Activated naive CD4-positive, alpha-beta T cell treated with anti-CD3 and anti-CD28 coated beads for 36 hours (primary cell): Measurements from ENCODE around the gene BOD1. TPM values are rescaled to one million over a fixed set of nuclear protein-coding genes. Genes with fewer than 3 reads are reported as not detected.
"Not testable (repeated sequence)": the region's sequence is repeated elsewhere in the genome, so short reads cannot be mapped to it uniquely, and the experiment has no call there.

ENCODE experiments used
- CTCF ChIA-PET: fragments of 350-600 bp; sonication (Branson Sonifier 250); formaldehyde crosslinking; loops from one replicate; lab custom pipeline; 2021; ENCODE audit warnings: antibody characterized with exemption; lab: Charles Lee
- DNase-seq: peaks from one replicate; pipeline ENCODE4 v3.0.0-alpha.2; 2020
- H3K27ac Mint-ChIP-seq: one replicate; pipeline ENCODE4 v1.8.0; 2021; ENCODE audit warnings: mild to moderate bottlenecking, mixed read lengths
- H3K27me3 Mint-ChIP-seq: one replicate; pipeline ENCODE4 v1.8.0; 2021; ENCODE audit warnings: low read depth, mixed read lengths
- H3K36me3 Mint-ChIP-seq: one replicate; pipeline ENCODE4 v1.8.0; 2021; ENCODE audit warnings: low read depth, mixed read lengths
- H3K4me1 Mint-ChIP-seq: one replicate; pipeline ENCODE4 v1.8.0; 2021; ENCODE audit warnings: low read depth, mixed read lengths
- H3K4me3 Mint-ChIP-seq: one replicate; pipeline ENCODE4 v1.8.0; 2021; ENCODE audit warnings: mild to moderate bottlenecking, moderate library complexity, mixed read lengths
- H3K9me3 Mint-ChIP-seq: one replicate; pipeline ENCODE4 v1.8.0; 2021; ENCODE audit warnings: mixed read lengths
- intact Hi-C: fragments of 100-400 bp; cut with micrococcal nuclease; formaldehyde crosslinking; loops from one replicate; pipeline ENCODE4 v1.15.1; 2023
- total RNA-seq, 2 experiments: library from RNA; stranded (reverse); gene quantifications; one replicate each; pipeline ENCODE4 v1.2.3, GENCODE V29; 2021

Gene BOD1
- total RNA-seq, 2 experiments from 2014 or later = 35.3 to 36.9 TPM

- no peaks in the 10 kb centered on the region for H3K4me1 Mint-ChIP-seq
- DNase-seq = no peak
- CTCF ChIA-PET = no interaction called here
- no peak overlapping the region for H3K4me3 Mint-ChIP-seq
- intact Hi-C loops = no loop called here
- no peaks in the 10 kb centered on the region for H3K9me3 Mint-ChIP-seq
- H3K27ac Mint-ChIP-seq = no peak overlapping the region
- peaks cover 44% of the 10 kb centered on the region for H3K36me3 Mint-ChIP-seq
- H3K27me3 Mint-ChIP-seq = no peaks in the 10 kb centered on the region
Observed at GRCh38 chr5:173602423-173602822, 14.0 kb downstream of the BOD1 start.

DNA sequence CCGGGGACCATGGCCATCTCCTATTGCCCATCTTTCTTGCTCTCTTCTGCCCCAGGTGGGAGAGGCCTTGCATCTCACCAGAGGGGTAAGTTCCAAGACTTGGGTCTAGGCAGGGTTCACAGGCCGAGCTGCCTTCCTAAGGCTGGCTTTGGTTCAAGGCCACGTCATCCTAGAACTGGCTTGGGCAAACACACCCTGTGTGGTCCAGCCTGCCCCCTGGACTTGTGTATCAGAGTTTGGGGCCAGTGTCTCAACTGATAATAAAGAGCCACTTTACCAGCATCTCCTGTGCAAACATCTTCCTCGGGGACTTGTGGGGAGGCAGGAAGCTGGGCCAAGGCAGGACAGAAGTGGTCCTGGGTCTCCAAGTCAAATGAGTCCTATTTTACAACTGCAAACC is 17.8 kb downstream of the BOD1 start:
- no peaks in the 10 kb centered on the region for H3K27me3 Mint-ChIP-seq
- peaks cover 37% of the 10 kb centered on the region for H3K36me3 Mint-ChIP-seq
- no peak overlapping the region for H3K4me3 Mint-ChIP-seq
- H3K27ac Mint-ChIP-seq = no peak overlapping the region
- H3K4me1 Mint-ChIP-seq = no peaks in the 10 kb centered on the region
- peaks cover 4% of the 10 kb centered on the region for H3K9me3 Mint-ChIP-seq
- intact Hi-C loops = no loop called here
- CTCF ChIA-PET = interaction anchor here (2.0 kb wide), 1 partner anchor 17 kb away, joined by 6 read pairs; the partner anchor contains the start of gene BOD1
- DNase-seq = no peak

- H3K27ac Mint-ChIP-seq = no peak overlapping the region
- H3K9me3 Mint-ChIP-seq = peaks cover 18% of the 10 kb centered on the region
- intact Hi-C loops = no loop called here
- peaks cover 40% of the 10 kb centered on the region for H3K36me3 Mint-ChIP-seq
- H3K27me3 Mint-ChIP-seq = no peaks in the 10 kb centered on the region
- H3K4me3 Mint-ChIP-seq = no peak overlapping the region
- CTCF ChIA-PET = no interaction called here
- H3K4me1 Mint-ChIP-seq = no peaks in the 10 kb centered on the region
- no peak for DNase-seq
Observed at GRCh38 chr5:173597304-173597703, 19.1 kb downstream of the BOD1 start.

DNA sequence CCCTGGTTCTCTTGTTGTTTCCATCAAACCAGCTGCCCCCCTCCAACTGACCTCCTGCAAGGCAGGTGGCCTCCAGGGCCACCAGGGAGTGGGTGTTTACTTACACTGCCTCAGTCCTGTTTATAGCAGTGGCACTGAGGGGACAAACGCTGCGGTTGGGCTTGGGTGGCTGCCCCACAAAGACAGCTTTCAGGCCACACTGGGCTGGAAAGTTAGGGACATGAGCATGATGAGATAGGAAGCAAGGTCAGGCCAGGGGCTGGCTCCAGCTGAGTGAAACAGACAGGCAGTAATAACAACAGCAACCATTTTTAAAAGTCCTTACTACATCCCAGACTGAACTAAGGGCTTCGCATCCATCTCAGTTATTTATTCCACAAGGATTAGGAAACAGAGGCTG is 20.6 kb downstream of the BOD1 start:
- no peak for DNase-seq
- intact Hi-C loops = no loop called here
- Mint-ChIP-seq H3K9me3 (peaks cover 29% of the 10 kb centered on the region), H3K36me3 (peaks cover 46% of the 10 kb centered on the region), H3K27me3 (no peaks in the 10 kb centered on the region), H3K4me3 (no peak overlapping the region), H3K4me1 (no peaks in the 10 kb centered on the region), H3K27ac (no peak overlapping the region)
- CTCF ChIA-PET = no interaction called here

GRCh38 chr5:173594061-173594460 is 22.4 kb downstream of the BOD1 start:
- intact Hi-C loops = no loop called here
- H3K9me3 Mint-ChIP-seq = peaks cover 39% of the 10 kb centered on the region
- H3K27ac Mint-ChIP-seq = no peak overlapping the region
- no peaks in the 10 kb centered on the region for H3K27me3 Mint-ChIP-seq
- no peaks in the 10 kb centered on the region for H3K4me1 Mint-ChIP-seq
- no peak overlapping the region for H3K4me3 Mint-ChIP-seq
- CTCF ChIA-PET = interaction anchor here (1.2 kb wide), 1 partner anchor 12 kb away, joined by 3 read pairs; no protein-coding TSS in a partner anchor
- H3K36me3 Mint-ChIP-seq = peaks cover 40% of the 10 kb centered on the region
- DNase-seq = no peak

GRCh38 chr5:173592050-173592669 is 24.3 kb downstream of the BOD1 start:
- CTCF ChIA-PET = interaction anchor here (0.8 to 1.9 kb wide), 8 partner anchors 10 to 383 kb away, joined by 3 to 7 read pairs (median 4); no protein-coding TSS in a partner anchor
- Mint-ChIP-seq H3K27ac (no peak overlapping the region), H3K4me1 (no peaks in the 10 kb centered on the region), H3K4me3 (no peak overlapping the region), H3K9me3 (peaks cover 50% of the 10 kb centered on the region), H3K27me3 (no peaks in the 10 kb centered on the region), H3K36me3 (peaks cover 33% of the 10 kb centered on the region)
- DNase-seq = peak; percentile 40
- intact Hi-C loops = loop anchor here (1.0 kb wide), 1 partner anchor 381 kb away; no protein-coding TSS in a partner anchor

- intact Hi-C loops = no loop called here
- DNase-seq = no peak
- peaks cover 59% of the 10 kb centered on the region for H3K9me3 Mint-ChIP-seq
- H3K36me3 Mint-ChIP-seq = peaks cover 34% of the 10 kb centered on the region
- no peak overlapping the region for H3K27ac Mint-ChIP-seq
- no peak overlapping the region for H3K4me3 Mint-ChIP-seq
- no peaks in the 10 kb centered on the region for H3K27me3 Mint-ChIP-seq
- no peaks in the 10 kb centered on the region for H3K4me1 Mint-ChIP-seq
- CTCF ChIA-PET = interaction anchor here (0.5 to 1.9 kb wide), 5 partner anchors 9 to 384 kb away, joined by 3 to 7 read pairs (median 4); no protein-coding TSS in a partner anchor
Observed at GRCh38 chr5:173591056-173591514, 25.4 kb downstream of the BOD1 start.

DNA sequence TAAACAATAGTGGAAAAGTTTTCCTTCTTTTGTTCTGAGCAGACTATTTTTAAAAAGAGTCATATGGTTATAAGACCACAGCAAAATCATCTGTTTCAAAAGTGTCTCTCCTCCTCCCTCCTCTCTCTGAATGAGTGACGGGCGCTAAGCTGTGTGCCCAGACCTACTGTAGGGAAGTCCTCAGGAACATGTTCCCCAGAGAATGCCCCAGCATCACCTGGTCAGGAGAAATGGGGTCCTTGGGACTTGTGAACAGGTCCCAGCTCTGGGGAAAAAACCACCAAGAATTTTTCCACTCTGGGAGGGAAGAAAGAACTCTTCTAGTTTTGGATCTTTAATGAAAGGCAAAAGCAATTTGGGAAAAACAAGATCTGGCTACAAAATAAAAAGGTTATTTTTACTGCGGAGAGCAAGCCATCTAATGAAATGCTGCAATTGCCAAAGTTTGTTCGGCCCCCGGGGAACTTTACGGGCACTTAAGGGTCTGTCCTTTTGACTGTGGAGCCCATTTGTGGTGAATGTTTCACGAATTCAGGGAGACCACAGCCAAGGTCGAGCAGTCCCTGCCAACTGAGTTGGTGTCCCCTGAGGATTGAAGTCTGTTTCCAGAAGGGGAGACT is 25.9 kb downstream of the BOD1 start:
- peaks cover 63% of the 10 kb centered on the region for H3K9me3 Mint-ChIP-seq
- no peak for DNase-seq

GRCh38 chr5:173586133-173586532 is 30.3 kb downstream of the BOD1 start:
- H3K27me3 Mint-ChIP-seq, H3K4me3 Mint-ChIP-seq, H3K4me1 Mint-ChIP-seq, DNase-seq, intact Hi-C loops, H3K27ac Mint-ChIP-seq, CTCF ChIA-PET: not testable (repeated sequence)
- Mint-ChIP-seq H3K36me3 (peaks cover 16% of the 10 kb centered on the region), H3K9me3 (peaks cover 42% of the 10 kb centered on the region)

More for the DNA sequence above, 25.9 kb downstream of the BOD1 start:
- H3K4me3 Mint-ChIP-seq = no peak overlapping the region
- intact Hi-C loops = no loop called here
- no peak overlapping the region for H3K27ac Mint-ChIP-seq
- no peaks in the 10 kb centered on the region for H3K27me3 Mint-ChIP-seq
- CTCF ChIA-PET = interaction anchor here (0.6 to 1.9 kb wide), 3 partner anchors 8 to 384 kb away, joined by 3 to 7 read pairs (median 3); no protein-coding TSS in a partner anchor
- no peaks in the 10 kb centered on the region for H3K4me1 Mint-ChIP-seq
- H3K36me3 Mint-ChIP-seq = peaks cover 31% of the 10 kb centered on the region

GRCh38 chr5:173583346-173583745 is 33.1 kb downstream of the BOD1 start:
- no peak for DNase-seq
- Mint-ChIP-seq H3K27me3 (peaks cover 1% of the 10 kb centered on the region), H3K27ac (no peak overlapping the region), H3K36me3 (peaks cover 17% of the 10 kb centered on the region), H3K4me3 (no peak overlapping the region), H3K4me1 (no peaks in the 10 kb centered on the region), H3K9me3 (peaks cover 32% of the 10 kb centered on the region)
- intact Hi-C loops = no loop called here
- CTCF ChIA-PET = interaction anchor here (0.7 to 2.5 kb wide), 3 partner anchors 8 to 322 kb away, joined by 3 to 11 read pairs (median 7); no protein-coding TSS in a partner anchor

DNA sequence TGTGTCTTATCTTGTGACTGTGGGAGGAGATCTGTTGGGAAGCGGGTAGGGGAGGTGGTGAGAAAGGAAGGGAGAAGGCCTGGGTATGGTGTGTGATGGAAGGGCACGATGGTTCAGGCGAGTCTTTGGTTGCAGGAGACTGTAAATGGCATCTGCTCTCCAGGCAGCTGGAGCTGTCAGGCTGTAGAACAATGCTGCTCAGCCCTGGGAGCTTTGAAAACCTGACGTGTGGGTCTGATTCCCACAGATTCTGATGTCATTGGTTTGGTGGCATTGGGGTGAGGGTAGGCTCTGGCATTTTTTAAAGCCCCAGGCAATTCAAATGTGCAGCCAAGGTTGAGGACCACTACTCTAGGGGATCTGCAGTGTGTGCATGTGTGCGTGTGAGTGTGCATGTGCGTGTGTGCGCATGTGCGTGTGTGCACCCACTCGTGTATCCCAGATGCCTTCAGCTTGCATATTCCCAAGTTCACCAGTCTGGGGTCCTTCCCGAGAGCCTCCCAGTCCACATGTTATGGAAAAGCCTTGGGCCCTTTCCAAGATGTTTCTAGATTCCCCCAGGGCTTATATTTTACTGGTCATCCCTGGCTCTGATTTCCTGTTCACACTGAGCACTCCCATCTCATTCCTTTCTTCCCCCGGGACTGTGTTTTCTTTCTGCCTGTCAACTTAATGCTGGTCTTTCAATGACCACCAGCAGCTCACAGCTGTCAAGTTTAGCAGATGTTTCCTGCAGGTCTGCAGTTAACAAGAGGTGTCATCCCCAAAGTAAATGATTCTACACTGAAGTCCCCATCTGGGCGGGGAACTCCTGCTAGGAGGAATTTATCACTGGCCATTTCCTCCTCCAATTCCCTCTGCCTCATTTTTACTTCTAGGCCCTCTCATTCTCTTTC is 34.0 kb downstream of the BOD1 start:
- Mint-ChIP-seq H3K4me3 (no peak overlapping the region), H3K27ac (no peak overlapping the region), H3K4me1 (no peaks in the 10 kb centered on the region), H3K36me3 (peaks cover 17% of the 10 kb centered on the region), H3K9me3 (peaks cover 26% of the 10 kb centered on the region), H3K27me3 (peaks cover 1% of the 10 kb centered on the region)
- CTCF ChIA-PET = interaction anchor here (0.9 to 2.5 kb wide), 3 partner anchors 9 to 12 kb away, joined by 3 to 11 read pairs (median 7); no protein-coding TSS in a partner anchor
- DNase-seq = no peak
- intact Hi-C loops = no loop called here
